Measurements from ENCODE around the gene RND1.

DNA sequence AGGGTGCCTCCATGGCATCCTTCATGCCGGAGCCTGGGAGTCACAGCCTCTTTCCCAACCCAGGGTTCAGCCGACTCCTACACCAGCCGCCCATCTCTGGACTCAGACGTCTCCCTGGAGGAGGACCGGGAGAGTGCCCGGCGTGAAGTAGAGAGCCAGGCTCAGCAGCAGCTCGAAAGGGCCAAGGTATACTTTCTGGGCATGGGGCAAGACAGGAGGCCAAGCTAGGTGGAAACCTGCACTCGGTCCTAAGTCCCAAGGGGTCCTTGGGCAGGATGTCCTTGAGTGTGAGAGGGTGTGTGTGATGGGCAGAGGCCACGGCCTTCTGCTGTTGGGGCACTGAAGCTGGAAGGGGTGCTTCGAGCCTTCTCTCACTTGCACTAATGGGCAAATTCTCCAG lies 42.4 kb downstream of the RND1 start:
- TF ChIP-seq POLR2A (IDR thresholded peaks at IDR 0.05) (no peak), POLR2AphosphoS5 (IDR thresholded peaks at IDR 0.05) (no peak)

Measured in breast epithelium (tissue), 3 donors.